AG04449 (cell line): ENCODE measurements around the gene CT45A1.
A peak's percentile ranks its signal among the peaks of the same experiment; 100 is the strongest.
"Not testable (repeated sequence)": the region's sequence is repeated elsewhere in the genome, so short reads cannot be mapped to it uniquely, and the experiment has no call there.

Source experiments
- CTCF ChIA-PET: fragments of 350-600 bp; formaldehyde crosslinking; extraction: SDS; loops from one replicate; lab custom pipeline; 2021; ENCODE audit warnings: antibody characterized with exemption; lab: Yijun Ruan, JAX
- POLR2A ChIA-PET: fragments of 400-600, 350-600 bp; formaldehyde crosslinking; extraction: SDS; loops from one replicate; lab custom pipeline; 2020; ENCODE audit warnings: antibody characterized with exemption, inconsistent platforms; lab: Yijun Ruan, JAX
- DNase-seq: peaks from one replicate; pipeline ENCODE4 v3.0.0-alpha.2; 2010; ENCODE audit warnings: low read depth, low spot score
- H3K4me3 ChIP-seq: 2 replicates; pipeline ENCODE4 v1.5.1; 2011; ENCODE audit warnings: low read depth, mild to moderate bottlenecking, control low read depth, low read length
- TF ChIP-seq, protein P1 (sequence below): IDR thresholded peaks from one replicate; pipeline ENCODE4 v1.5.1; 2011; ENCODE audit warnings: mild to moderate bottlenecking, moderate library complexity, low read length, control low read depth, inconsistent platforms; ENCODE audit not compliant: insufficient read depth; ENCODE audit errors: missing control alignments

CT45A1 gene, protein sequence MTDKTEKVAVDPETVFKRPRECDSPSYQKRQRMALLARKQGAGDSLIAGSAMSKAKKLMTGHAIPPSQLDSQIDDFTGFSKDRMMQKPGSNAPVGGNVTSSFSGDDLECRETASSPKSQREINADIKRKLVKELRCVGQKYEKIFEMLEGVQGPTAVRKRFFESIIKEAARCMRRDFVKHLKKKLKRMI

DNA sequence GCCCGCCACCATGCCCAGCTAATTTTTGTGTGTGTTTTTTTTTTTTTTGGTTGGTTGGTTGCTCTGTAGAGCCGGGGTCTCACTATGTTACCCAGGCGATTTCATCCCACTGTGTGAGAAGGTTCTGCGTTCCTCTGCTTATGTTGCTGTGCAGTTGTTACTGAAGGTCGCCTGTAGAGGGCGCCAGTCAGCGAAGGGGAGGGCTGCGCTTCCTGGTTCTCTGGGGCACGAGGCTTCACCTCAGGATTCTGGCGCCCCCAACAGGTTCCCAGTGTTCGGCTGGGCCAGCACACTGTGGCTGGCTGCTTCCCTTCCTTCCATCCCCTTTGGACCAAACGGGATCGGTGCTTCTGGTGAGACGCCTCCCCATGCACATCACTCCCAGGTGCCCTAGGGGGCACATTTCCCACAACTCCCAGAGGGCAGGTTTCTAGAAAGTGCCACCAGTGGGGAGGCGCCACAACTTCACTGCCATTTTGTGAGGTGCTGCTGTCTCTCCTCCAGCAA lies at the start of gene CT45A1:
CT45A1 (plus strand) TSS at position 457 of the 507 bp plus-strand sequence. CDS start 5,302 bp downstream, outside the sequence.
- CTCF ChIA-PET, DNase-seq, POLR2A ChIA-PET: not testable (repeated sequence)

GRCh38 chrX:135672979-135673378 lies 40.5 kb upstream of the CT45A1 start:
- CTCF ChIA-PET, POLR2A ChIA-PET, H3K4me3 ChIP-seq, DNase-seq: not testable (repeated sequence)

More for the DNA sequence above, at the start of gene CT45A1:
- not testable (repeated sequence) for H3K4me3 ChIP-seq

GRCh38 chrX:135688137-135688536 lies 25.3 kb upstream of the CT45A1 start:
- ChIA-PET CTCF (no interaction called here), POLR2A (no interaction called here)
- TF ChIP-seq, protein P1, sequence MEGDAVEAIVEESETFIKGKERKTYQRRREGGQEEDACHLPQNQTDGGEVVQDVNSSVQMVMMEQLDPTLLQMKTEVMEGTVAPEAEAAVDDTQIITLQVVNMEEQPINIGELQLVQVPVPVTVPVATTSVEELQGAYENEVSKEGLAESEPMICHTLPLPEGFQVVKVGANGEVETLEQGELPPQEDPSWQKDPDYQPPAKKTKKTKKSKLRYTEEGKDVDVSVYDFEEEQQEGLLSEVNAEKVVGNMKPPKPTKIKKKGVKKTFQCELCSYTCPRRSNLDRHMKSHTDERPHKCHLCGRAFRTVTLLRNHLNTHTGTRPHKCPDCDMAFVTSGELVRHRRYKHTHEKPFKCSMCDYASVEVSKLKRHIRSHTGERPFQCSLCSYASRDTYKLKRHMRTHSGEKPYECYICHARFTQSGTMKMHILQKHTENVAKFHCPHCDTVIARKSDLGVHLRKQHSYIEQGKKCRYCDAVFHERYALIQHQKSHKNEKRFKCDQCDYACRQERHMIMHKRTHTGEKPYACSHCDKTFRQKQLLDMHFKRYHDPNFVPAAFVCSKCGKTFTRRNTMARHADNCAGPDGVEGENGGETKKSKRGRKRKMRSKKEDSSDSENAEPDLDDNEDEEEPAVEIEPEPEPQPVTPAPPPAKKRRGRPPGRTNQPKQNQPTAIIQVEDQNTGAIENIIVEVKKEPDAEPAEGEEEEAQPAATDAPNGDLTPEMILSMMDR: peak; percentile 9
- DNase-seq: no peak
- H3K4me3 ChIP-seq: no peak overlapping the region

DNA sequence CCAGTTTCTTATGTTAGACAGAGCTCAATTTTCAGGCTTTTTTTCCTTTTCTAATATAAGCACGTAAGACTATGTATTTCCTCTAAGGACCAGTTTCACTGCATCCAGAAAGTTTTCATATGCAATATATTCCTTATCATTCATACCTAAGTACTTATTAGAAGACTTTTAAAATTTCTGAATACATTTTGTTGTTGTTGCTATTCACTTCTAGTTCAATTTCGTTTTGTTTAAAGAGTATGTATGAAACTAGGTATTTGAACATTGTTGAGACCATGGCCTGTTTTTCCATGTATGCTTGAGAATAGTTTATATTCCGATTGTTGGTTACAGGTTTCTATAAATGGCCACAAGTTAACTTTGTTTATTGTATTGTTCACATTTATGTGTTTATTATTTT lies 18.0 kb upstream of the CT45A1 start:
- POLR2A ChIA-PET: no interaction called here
- no peak for DNase-seq
- TF ChIP-seq, protein P1: no peak
- CTCF ChIA-PET: no interaction called here
- H3K4me3 ChIP-seq: no peak overlapping the region

DNA sequence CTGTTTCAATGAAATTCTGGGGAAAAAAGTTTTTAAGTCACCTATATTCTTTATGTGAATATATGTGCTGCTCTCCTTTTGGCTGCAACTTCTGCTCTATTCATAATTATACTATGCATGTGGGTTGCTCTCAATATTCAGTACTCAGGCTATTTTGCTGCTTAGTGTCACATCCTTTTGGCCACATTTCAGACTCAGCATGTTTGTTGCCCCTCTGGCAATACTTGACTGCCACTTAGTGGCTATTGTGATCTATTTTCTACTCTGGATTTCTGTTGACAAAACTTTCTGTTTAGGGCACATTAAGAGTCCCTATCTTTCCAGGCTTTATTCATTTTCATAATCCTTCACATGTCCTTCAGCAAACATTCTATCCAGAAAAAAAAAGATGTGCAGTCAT lies 15.8 kb upstream of the CT45A1 start:
- TF ChIP-seq, protein P1: no peak
- no peak overlapping the region for H3K4me3 ChIP-seq
- ChIA-PET POLR2A (no interaction called here), CTCF (no interaction called here)
- no peak for DNase-seq

DNA sequence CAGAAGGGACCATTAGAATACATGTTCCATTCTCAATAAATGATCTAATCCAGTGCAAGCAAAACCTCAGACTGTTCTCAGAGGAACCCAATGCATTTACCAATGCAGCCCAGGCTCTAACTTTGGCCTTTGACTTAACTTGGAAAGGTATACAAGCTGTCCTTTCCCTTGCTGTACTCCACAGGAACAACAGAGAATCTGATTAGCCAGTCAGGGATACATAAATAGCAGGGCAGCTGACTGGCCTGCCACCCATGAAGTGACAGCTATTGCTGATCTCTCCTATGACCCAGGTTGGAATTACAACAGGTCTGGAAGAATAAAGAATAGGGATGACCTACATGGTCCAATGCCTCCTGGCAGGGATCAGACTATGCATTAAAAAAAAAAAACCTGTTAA lies 14.5 kb upstream of the CT45A1 start:
- no peak for DNase-seq
- no peak overlapping the region for H3K4me3 ChIP-seq
- TF ChIP-seq, protein P1: no peak
- POLR2A ChIA-PET: no interaction called here
- CTCF ChIA-PET: no interaction called here

GRCh38 chrX:135707880-135708279 lies 5.6 kb upstream of the CT45A1 start:
- POLR2A ChIA-PET: no interaction called here
- no peak for DNase-seq
- CTCF ChIA-PET: no interaction called here
- H3K4me3 ChIP-seq: no peak overlapping the region
- TF ChIP-seq, protein P1: no peak
